Mucosa of descending colon (tissue), 3 donors: ENCODE results near the gene BSDC1. TPM values are rescaled to one million over a fixed set of nuclear protein-coding genes. Genes with fewer than 3 reads are reported as not detected.

Source experiments
- ATAC-seq: fragments of 200-7000 bp; cut with Tn5 transposase; one replicate; pipeline ENCODE4 v1.9.1; 2020; ENCODE audit warnings: mild to moderate bottlenecking, moderate library complexity
- DNase-seq, 3 donors: peaks; one replicate each; pipeline ENCODE4 v3.0.0-alpha.2; 2020
- H3K36me3 ChIP-seq: fragments of 200-600 bp; one replicate; pipeline ENCODE4 v1.8.0; 2021; ENCODE audit warnings: low read depth, mild to moderate bottlenecking
- H3K4me1 ChIP-seq: fragments of 200-600 bp; one replicate; pipeline ENCODE4 v1.8.0; 2021; ENCODE audit warnings: low read depth, mild to moderate bottlenecking
- H3K4me3 ChIP-seq: fragments of 200-600 bp; one replicate; pipeline ENCODE4 v1.8.0; 2021; ENCODE audit warnings: mild to moderate bottlenecking
- H3K9me3 ChIP-seq: fragments of 200-600 bp; one replicate; pipeline ENCODE4 v1.8.0; 2021; ENCODE audit warnings: mild to moderate bottlenecking
- intact Hi-C, 2 donors: fragments of 100-400 bp; cut with DNase I in 1 of 2; cut with micrococcal nuclease in 1 of 2; formaldehyde crosslinking; loops; one replicate each; pipeline versions ENCODE4 v1.11.0 to v1.11.1; 2022; cut with DNase I, micrococcal nuclease
- total RNA-seq, 3 donors: library from RNA; stranded (reverse); fragmentation: NEBNext Ultra II Directional in 2 of 3; extraction: Animal tissue kit (Norgen Biotek cat#: 25700) in 2 of 3; gene quantifications; one replicate each; pipeline versions ENCODE4 v1.2.1 to v1.2.4, GENCODE V29; 2021 to 2023
- TF ChIP-seq, protein P1 (sequence below): fragments of 200-600 bp; IDR thresholded peaks from one replicate; pipeline ENCODE4 v1.8.0; 2022; ENCODE audit warnings: antibody characterized with exemption, mild to moderate bottlenecking
- donor health status: DM: no; HTN: no; CAD: no; lungs with moderate emphysema.
- donor health status: DM: no; HTN: no; CAD: no.
- donor health status: DM: no; HTN: yes; CAD: no.

BSDC1 gene
- total RNA-seq, 3 donors from 2014 or later, result 72.1 to 89.9 (median 73.1) TPM

- DNase-seq, result peak in 1 of 3 donors; percentile 36
- intact Hi-C loops, result no loop called here
- peaks cover 4% of the 10 kb centered on the region for H3K4me1 ChIP-seq
- no peaks in the 10 kb centered on the region for H3K9me3 ChIP-seq
- TF ChIP-seq, protein P1, sequence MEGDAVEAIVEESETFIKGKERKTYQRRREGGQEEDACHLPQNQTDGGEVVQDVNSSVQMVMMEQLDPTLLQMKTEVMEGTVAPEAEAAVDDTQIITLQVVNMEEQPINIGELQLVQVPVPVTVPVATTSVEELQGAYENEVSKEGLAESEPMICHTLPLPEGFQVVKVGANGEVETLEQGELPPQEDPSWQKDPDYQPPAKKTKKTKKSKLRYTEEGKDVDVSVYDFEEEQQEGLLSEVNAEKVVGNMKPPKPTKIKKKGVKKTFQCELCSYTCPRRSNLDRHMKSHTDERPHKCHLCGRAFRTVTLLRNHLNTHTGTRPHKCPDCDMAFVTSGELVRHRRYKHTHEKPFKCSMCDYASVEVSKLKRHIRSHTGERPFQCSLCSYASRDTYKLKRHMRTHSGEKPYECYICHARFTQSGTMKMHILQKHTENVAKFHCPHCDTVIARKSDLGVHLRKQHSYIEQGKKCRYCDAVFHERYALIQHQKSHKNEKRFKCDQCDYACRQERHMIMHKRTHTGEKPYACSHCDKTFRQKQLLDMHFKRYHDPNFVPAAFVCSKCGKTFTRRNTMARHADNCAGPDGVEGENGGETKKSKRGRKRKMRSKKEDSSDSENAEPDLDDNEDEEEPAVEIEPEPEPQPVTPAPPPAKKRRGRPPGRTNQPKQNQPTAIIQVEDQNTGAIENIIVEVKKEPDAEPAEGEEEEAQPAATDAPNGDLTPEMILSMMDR, result no peak
- no peaks in the 10 kb centered on the region for H3K36me3 ChIP-seq
- no peak for ATAC-seq
- no peak overlapping the region for H3K4me3 ChIP-seq
Measured at GRCh38 chr1:32346532-32347157, 47.6 kb downstream of the BSDC1 start.

DNA sequence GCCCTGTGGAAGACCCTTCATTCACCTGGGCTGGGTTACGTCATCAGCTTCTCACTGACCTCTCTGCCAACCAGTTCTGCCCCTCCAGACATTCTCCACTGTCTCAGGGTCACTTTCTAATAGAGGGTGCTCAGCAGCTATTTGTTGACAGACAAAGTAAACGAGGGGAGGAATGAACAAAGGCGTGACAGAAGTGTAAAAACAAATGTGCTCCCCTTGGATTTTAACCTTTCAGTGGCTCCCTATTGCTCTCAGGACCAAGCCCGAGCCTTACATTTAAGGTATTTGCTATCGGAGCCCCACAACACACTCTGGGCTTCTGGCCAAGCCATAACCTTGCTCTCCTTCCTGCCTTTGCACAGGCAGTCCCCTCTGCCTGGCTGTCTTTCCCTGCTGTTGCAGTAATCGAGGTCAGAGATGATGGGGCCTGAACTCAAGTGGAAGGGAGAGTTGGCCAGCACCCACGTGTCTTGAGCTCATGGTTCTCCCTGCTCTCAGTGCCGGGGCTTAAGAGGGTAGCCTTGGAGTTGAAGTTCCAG, 48.9 kb downstream of the BSDC1 start:
- Histone ChIP-seq H3K4me1 (peaks cover 4% of the 10 kb centered on the region), H3K36me3 (no peaks in the 10 kb centered on the region), H3K9me3 (no peaks in the 10 kb centered on the region), H3K4me3 (no peak overlapping the region)
- intact Hi-C loops, result no loop called here
- ATAC-seq (peak; percentile 68), DNase-seq (peak in 2 of 3 donors; percentile 49 to 58)
- TF ChIP-seq, protein P1, result no peak

- ATAC-seq, result no peak
- Histone ChIP-seq H3K4me3 (no peak overlapping the region), H3K36me3 (no peaks in the 10 kb centered on the region), H3K4me1 (peaks cover 14% of the 10 kb centered on the region), H3K9me3 (no peaks in the 10 kb centered on the region)
- intact Hi-C loops, result no loop called here
- TF ChIP-seq, protein P1, result no peak
- peak in 1 of 3 donors; percentile 33 for DNase-seq
Measured at GRCh38 chr1:32342704-32343103, 51.5 kb downstream of the BSDC1 start.

DNA sequence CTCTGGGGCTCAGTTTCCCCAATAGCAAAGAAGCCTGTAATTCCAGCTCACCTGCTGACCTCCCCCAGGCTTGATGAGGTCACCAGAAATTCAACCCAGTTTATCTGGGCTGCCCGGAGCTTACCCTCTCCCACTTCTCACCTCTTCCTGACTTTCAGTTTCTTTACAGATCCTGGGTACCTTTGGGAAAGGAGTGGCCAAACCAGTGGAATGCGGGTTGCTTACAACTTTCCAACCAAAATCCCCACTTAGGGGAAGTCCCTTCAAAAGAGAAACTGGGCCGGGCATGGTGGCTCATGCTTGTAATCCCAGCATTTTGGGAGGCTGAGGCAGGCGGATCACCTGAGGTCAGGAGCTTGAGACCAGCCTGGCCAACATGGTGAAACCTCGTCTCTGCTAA, 52.3 kb downstream of the BSDC1 start:
- no peak for ATAC-seq

GRCh38 chr1:32341186-32341757, 53.0 kb downstream of the BSDC1 start:
- intact Hi-C loops, result no loop called here
- DNase-seq, result peak in 1 of 3 donors; percentile 27
- H3K4me3 ChIP-seq, result no peak overlapping the region
- no peaks in the 10 kb centered on the region for H3K36me3 ChIP-seq
- ATAC-seq, result no peak
- peaks cover 19% of the 10 kb centered on the region for H3K4me1 ChIP-seq
- no peaks in the 10 kb centered on the region for H3K9me3 ChIP-seq
- TF ChIP-seq, protein P1, result no peak

More for the DNA sequence above, 52.3 kb downstream of the BSDC1 start:
- DNase-seq, result no peak
- Histone ChIP-seq H3K4me3 (no peak overlapping the region), H3K9me3 (no peaks in the 10 kb centered on the region), H3K4me1 (peaks cover 15% of the 10 kb centered on the region), H3K36me3 (no peaks in the 10 kb centered on the region)
- intact Hi-C loops, result no loop called here
- TF ChIP-seq, protein P1, result no peak
